Measurements from ENCODE around the gene RABGGTA.
A peak's percentile ranks its signal among the peaks of the same experiment; 100 is the strongest.
"Not testable (repeated sequence)": the region's sequence is repeated elsewhere in the genome, so short reads cannot be mapped to it uniquely, and the experiment has no call there.

The RABGGTA gene

DNA sequence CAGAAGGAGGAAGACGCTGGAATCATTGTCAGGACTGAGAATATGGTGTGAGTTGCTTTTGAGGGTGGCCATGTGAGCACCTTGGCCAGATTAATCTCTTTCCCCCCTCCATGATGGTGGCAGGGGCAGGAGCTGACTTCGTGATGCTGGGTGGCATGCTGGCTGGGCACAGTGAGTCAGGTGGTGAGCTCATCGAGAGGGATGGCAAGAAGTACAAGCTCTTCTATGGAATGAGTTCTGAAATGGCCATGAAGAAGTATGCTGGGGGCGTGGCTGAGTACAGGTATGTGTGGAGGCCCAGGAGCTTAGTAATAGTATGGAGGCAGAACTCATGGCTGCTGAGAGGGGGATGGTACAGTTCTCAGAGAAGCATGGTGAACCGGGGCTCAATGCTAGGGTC is 33.3 kb downstream of the RABGGTA start:
- DNase-seq = no peak

DNA sequence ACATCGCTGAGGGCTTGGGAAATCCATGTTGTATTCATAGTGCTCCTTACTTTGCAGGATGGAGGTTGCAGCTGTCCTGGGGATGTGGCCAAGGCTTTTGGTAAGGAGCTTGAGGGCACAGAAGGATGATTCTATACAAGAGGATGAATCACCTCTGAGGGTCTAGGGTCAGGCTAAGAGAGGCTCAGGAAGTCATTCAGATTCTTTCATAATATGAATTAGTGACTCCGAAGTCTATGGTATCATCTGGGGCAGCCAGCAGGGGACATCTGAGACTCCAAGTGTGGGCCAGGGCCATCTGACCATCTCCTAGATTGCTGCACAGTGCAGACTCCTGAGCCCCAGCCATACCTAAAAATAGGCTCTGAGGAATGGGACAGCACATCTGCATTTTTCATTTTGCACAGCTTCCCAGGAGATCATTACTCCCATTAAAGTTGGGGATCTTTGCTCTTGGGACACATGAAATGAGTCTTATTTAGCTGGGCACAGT is 33.9 kb downstream of the RABGGTA start:
- DNase-seq = no peak

GRCh38 chr14:24236689-24237462 is 34.5 kb downstream of the RABGGTA start:
- DNase-seq = no peak

- no peak for DNase-seq
Observed at GRCh38 chr14:24235804-24236688, 35.4 kb downstream of the RABGGTA start.

GRCh38 chr14:24234095-24235005 is 37.0 kb downstream of the RABGGTA start:
- DNase-seq = no peak

- no peak for DNase-seq
Observed at GRCh38 chr14:24233538-24233866, 37.9 kb downstream of the RABGGTA start.

DNA sequence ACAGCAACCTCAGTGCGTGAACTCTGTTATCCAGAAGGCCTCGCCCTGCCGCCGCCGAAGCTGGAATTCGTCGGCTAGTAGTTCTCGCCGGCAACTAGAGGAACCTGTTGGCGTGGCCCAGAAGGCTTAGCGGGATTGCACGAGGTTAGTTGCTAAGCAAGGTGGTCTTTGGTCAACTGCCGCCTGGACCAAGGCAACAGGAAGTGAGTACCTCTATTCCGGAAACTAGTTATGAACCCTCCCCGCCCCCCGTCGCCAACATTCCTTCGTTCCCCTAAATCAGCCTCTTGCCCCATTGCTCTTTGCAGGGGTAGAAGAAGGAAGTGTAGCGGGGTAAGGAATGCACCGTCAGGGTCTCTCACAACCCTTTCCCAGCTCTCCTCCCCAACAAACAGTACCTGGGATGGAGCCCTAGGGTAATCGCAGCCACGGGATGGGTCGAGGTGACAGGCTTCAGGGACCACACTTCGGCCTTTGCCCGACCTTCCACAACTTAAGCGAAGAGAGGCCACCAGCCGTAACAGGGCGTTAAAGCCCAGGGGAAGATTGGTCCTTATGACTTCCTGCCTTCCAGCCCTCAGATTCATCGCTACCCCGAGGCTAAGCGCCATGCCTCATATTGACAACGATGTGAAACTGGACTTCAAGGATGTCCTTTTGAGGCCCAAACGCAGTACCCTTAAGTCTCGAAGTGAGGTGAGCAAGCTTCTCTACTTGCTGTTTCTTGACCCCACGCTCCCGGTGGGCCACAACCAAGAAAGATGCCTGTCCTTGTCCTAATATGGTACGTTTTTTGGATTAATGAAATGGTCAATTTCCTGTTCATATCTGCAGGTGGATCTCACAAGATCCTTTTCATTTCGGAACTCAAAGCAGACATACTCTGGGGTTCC is 38.5 kb downstream of the RABGGTA start, which contains the start of gene GMPR2:
Gene GMPR2 (plus strand): TSS at position 285 of the 893 bp plus-strand sequence. CDS start 325 bp downstream, at position 610.
- peak; percentile 12 for DNase-seq

GRCh38 chr14:24232121-24232644 is 39.2 kb downstream of the RABGGTA start, which contains the start of gene NEDD8:
Gene NEDD8, minus strand, starts transcription at chr14:24232367. Its CDS starts 100 bp downstream, at chr14:24232267.
- peak; percentile 98 for DNase-seq

DNA sequence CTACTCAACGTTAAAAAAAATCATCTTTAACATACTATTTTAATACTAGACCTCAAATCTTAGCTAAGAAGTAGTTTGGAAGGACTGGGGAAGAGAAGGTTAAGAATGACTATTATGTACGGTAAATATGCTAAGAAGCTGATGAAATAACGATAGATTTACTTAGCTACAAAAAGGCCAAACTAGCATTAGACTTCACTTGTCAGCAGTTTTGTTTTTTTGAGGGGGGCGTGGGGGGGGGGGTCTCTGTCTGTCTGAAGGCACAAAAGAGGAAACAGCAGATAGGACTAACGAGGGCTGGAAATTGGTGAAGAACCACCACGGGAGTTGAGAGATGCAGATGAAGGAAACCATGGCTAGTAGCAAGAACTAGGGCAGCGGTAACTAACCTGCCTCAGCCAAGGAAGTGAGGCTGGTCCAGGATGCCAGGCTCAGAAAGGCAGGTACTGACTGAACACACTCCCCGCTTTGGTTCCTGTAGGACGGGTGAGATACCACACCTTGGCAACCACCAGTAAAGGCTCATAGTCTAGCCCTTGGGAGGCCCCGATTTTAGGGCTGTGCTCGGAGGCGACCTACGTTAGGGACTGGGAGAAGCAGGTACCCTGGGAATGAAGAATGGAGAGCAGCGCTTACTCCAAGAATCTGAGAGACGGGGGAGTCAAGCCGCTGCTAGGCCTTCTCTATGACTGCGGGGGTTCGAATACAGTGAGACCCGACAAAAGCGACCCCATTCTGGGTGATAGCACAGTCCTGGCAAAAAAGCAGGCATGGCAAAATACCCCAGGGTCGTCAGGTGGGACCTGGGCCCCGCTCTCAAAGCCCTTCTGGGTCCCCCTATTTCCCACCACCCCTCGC is 39.9 kb downstream of the RABGGTA start:
- no peak for DNase-seq

- DNase-seq = no peak
Observed at GRCh38 chr14:24228902-24229301, 42.5 kb downstream of the RABGGTA start.

DNA sequence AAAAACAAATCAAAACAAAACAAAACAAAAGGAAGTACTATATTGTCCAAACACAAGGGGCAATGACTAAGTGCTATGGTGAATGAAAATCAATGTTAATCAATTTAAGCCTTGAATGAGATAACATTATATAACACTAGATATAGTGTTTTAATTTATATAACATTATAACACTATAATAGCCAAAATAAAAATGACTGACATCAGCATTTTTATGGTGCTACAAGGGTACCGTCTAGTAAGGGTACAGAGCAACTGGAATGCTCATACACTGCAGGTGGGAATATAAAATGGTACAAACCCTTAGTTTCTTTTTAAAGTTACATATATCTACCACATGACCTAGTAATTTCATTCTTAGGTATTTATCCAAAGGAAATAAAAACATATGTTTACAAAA is 44.9 kb downstream of the RABGGTA start:
- DNase-seq = no peak

DNA sequence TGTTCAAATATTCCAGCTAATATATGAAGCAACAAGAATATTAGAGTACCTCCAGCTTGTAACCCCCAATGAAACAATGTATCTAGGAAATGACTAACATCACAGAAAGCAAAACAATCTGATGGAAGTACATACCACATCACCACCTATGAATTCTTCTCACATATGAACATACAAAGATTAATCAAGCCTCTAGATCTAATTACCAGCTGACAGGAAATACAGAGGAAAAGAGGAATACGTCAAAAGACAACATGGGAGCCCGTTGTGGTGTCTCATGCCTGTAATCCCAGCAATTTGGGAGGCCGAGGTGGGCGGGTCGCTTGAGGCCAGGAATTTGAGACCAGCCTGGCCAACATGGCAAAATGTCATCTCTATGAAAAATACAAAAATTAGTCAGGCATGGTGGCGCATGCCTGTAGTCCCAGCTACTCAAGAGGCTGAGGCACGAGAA is 46.8 kb downstream of the RABGGTA start:
- peak; percentile 83 for DNase-seq

- not testable (repeated sequence) for DNase-seq
Observed at GRCh38 chr14:24222987-24223386, 48.4 kb downstream of the RABGGTA start.

DNA sequence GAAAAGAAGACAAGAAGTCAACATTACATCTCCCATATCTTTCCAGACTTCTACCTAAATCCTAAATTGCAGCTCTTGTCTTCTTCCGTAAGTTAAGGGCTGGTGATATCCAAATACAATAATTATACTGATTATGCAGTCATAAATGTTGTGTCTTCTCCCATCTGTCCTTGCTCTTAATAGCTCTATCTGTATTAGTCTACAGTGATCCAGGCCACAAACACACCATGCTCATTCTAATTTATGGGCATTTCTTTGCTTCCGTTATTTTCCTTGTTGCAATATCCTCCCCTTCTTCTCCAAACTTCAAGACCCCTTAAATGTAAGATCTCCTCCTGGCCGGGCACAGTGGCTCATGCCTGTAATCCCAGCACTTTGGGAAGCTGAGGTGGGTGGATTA is 51.9 kb downstream of the RABGGTA start:
- DNase-seq = no peak

DNA sequence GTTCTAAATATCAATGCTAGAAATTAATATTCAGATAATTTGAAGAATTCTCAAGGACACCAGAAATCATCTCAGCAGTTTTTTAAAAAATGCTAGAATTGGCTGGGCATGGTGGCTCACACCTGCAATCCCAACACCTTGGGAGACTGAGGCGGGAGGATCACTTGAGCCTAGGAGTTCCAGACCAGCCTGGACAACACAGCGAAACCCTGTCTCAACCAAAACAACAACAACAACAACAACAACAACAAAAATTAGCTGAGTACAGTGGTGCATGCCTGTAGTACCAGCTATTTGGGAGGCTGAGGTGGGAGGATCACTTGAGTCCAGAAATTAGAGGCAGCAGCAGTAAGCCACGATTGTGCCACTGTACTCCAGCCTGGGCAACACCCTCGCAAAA is 52.3 kb downstream of the RABGGTA start:
- DNase-seq = no peak

DNA sequence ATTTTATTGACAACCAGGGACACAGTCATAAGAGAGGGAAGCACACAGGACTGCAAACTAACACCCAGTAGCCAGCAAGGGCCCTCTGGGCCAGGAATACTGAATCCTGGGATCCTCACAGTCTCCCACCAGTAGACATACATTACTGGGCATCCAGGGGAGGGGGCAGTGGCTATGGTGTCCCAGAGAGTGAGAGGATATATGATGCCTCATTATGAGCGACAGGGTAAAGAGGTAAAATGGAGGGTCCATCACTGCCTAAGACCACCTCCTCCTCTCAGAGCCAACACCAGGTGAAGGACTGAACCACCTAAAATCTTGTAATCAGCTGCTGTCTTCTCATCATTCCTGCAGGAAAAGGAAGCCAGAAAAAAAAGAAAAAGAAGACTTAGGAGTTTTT is 54.5 kb downstream of the RABGGTA start:
- not testable (repeated sequence) for DNase-seq

DNA sequence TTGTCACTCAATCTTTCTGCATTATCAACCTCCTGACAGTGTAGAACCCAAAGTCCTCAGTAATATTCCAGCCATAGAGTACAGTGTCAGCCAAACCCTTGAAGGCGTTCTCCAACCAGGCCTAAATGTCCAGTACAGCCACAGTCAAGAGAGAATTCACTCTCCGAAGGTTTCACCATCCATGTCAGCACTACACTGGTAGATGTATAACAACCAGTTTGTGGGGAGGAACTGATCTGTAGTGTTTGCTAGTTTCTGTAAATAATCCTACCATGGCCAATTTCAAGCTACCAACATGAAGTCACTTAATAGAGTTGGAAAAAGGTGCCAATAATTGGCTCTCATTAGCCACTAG is 55.1 kb downstream of the RABGGTA start:
- DNase-seq = no peak

Data from fibroblast of skin of back (primary cell).